SHP77 (cell line): ENCODE data around the gene KRT2.

Experiments
- DNase-seq, 2 experiments: peaks; one replicate each; lab custom pipeline; 2025; lab: John Stamatoyannopoulos, UW

Gene KRT2

GRCh38 chr12:52663420-52663819, 11.4 kb upstream of the KRT2 start:
- DNase-seq, result no peak

DNA sequence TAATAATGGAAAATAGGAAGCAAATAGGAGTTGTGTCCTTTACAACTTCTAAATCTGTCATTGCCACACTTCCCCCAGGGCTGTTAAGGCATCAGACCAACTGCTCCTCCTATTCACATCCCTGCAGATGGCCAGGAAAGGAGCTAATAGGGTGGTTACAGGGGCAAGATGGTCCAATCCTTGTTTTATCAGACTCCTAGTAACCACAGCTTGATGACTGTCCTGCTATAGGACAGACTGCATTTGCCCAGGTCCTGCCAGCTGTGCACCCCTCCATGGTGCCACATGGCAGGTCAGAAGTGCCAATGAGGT, 10.9 kb upstream of the KRT2 start:
- no peak for DNase-seq

DNA sequence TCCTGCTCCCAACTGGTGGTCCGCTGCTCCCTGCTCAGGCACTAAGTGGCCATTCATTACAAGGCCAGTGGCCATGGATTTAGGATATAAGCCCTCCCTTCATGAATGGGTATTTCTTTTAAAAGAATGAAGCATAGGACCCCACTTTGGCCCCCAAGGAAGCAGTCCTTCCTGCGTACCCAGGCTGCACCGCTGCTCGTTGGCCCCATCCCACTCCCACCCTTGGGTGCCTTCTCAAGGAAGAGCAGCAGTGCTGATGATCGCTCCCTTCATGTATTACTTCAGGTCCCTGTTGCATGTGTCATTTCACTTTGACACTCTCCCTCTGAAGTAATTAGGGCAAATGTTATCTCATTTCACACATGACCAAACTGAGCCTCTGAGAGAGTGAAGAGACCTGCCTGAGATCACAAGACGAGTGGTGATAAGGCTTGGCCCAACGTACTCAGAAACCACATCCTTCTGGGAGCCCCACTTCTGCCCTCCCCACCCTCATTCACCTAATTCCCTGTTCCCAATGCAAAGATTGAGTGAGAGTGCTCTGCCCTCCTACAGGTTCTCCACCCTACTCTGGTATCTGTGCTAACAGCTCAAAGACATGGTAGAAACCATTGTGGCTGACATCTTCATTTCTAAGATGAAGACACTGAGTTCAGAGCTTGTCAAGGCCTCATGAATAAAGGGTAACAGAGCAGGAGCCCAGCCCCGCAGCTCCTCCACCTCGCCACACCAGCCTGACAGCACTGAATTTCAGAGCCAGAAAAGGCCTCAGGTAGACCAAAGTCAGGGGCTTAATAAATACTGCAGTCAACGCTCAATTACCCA, 10.3 kb upstream of the KRT2 start:
- DNase-seq, result no peak

- no peak for DNase-seq
Measured at GRCh38 chr12:52661668-52662067, 9.7 kb upstream of the KRT2 start.

DNA sequence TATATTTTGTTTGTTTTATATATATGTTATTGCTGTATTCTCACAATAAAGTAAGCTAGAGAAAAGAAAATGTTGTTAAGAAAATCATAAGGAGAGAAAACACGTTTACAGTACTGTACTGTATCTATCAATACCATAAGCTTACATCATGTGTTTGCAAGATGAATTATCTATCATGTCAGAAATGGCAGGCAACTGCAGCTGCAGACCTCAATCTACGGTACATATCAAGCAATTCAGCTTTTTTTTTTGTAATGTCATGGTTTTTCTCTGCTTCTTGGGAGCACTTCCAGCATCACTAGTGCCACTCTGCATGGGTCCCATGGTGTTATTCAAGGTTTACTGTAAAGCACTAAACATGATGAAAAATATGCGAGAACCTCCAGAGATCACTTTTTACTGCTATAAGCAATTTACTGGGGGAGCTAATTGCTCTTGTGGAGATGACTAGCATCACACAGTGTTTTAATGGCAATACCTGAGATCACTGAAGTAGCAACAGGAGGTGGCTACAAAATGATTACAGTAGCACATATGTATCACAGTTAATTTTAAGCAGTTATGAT, 9.0 kb upstream of the KRT2 start:
- DNase-seq, result no peak

GRCh38 chr12:52659951-52660350, 7.9 kb upstream of the KRT2 start:
- DNase-seq, result no peak

GRCh38 chr12:52659395-52659794, 7.4 kb upstream of the KRT2 start:
- DNase-seq, result no peak

DNA sequence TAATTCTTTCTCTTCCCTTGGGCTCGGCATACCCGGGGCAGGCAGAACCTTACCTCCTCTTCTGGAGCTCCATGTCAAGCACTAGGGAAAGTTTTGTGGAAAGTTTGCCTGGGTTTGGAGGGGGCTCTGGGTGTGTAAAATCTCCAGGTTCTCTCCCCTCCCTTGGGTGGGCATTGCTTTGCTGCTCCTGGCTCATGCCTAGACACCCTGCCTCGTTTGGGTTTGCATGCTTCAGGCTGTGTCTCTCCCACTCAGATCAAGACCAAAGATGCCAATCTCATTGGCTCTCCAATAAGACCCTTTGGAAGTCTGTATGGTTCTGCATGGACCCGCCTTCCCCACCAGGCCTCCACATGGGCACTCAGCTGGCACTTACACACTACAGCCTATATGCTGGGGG, 6.2 kb upstream of the KRT2 start:
- DNase-seq, result no peak

- no peak for DNase-seq
Measured at GRCh38 chr12:52657250-52657902, 5.4 kb upstream of the KRT2 start.

DNA sequence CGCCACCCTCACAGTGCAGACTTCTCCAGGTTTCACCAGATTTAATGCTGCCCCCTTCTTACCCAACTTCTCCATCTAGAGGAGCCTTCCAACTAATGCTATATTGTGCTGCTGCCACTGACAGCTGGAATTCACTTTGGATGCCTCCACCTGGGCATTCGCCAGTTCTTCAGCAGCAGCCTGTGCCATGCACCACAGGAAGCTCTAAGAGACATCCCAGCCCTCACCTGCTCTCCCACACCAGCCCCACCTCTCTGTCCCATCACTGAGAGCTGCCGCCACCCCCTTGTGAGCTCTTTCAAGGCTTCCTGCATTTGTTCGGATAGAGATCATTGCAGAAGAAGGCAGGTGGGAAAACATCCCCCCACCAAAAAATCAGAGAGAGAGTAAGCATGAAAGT, 4.6 kb upstream of the KRT2 start:
- DNase-seq, result no peak

- no peak for DNase-seq
Measured at GRCh38 chr12:52655720-52656124, 3.7 kb upstream of the KRT2 start.

GRCh38 chr12:52655251-52655650, 3.2 kb upstream of the KRT2 start:
- no peak for DNase-seq

DNA sequence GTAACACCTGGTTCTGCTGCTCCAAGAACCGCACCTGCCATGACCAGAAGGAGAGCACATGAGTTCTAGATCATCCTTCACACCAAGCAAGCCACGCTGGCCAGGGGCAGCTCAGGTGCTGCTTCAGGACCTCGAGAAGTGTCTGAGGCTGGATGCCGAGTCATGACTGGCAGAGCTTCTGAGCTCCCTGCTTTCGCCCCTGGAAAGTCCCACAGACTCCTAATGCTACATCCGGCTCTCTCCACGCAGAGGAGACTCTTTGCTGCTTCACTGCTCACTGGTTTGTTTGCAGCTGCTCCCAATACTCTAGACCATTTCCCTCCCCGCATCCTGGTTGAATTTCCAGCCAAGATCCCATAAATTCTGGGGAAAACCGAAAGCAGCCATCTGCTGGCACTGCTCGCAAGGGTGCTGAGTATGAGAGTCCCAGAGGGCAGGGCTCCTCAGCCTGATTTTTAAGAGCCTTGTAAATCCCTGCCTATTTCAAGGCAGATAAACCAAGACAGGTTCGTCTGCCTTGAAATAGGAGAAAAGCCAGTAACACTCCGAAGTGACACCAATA, 1.4 kb downstream of the KRT2 start:
- no peak for DNase-seq

DNA sequence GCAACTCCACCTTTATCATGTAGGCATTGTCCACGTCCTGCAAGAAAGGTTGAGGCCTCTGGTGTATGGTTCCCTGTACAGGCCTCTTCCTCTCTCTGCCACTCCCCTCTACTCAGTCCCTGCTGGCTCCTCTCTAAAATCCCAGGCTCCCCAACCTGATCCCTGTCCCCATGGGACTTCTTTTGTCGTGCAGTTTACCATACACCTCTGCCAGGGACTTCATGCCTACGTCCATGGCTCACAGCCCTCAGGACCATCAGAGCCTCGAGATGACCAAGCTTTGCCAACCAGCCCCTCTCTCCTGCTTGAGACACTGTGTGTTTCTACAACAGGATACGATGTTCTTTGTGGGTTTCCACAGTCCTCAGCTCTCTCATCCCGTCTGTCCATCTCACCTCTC, 2.9 kb downstream of the KRT2 start:
- no peak for DNase-seq

- DNase-seq, result no peak
Measured at GRCh38 chr12:52648012-52648550, 3.9 kb downstream of the KRT2 start.

DNA sequence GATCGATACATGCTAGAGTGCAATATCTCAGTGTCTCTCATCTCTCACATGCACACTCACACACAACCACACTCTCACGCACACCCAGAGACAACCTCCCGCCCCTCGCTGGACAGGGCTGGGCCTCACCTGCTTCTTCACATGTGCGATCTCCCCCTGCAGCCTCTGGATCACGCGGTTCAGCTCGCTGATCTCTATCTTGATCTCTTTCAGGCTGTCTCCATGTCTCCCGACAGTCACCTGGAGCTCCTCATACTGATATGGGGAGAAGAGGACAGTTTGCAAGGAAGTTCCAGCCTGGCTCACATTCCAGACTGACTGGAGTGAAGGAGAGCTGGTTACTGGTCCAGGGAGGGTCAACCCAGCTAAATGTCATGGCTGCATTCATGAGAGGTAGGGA, 4.4 kb downstream of the KRT2 start:
- DNase-seq, result no peak

GRCh38 chr12:52646613-52647012, 5.4 kb downstream of the KRT2 start:
- DNase-seq, result no peak

DNA sequence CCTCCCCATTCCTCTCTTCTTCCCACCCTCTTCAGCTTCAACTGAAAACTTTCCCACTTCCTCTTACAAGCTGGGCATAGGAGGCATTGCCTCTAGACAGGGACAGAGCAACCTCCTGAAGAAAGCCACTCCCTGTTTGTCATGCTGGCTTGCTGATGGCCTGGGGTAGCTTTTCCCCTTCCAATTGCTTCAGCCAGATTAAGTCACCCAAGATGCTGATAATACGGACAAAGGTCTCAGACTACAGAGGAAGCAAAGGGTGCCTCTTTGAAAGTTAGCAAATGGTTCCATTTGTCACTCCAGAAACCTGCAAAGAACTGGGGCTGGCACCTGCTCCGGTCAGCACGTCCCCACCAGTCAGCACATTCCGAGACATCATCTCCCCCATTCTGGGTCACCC, 6.0 kb downstream of the KRT2 start:
- no peak for DNase-seq

GRCh38 chr12:52645120-52645761, 6.8 kb downstream of the KRT2 start:
- no peak for DNase-seq

- DNase-seq, result no peak
Measured at GRCh38 chr12:52644078-52644415, 8.0 kb downstream of the KRT2 start.

DNA sequence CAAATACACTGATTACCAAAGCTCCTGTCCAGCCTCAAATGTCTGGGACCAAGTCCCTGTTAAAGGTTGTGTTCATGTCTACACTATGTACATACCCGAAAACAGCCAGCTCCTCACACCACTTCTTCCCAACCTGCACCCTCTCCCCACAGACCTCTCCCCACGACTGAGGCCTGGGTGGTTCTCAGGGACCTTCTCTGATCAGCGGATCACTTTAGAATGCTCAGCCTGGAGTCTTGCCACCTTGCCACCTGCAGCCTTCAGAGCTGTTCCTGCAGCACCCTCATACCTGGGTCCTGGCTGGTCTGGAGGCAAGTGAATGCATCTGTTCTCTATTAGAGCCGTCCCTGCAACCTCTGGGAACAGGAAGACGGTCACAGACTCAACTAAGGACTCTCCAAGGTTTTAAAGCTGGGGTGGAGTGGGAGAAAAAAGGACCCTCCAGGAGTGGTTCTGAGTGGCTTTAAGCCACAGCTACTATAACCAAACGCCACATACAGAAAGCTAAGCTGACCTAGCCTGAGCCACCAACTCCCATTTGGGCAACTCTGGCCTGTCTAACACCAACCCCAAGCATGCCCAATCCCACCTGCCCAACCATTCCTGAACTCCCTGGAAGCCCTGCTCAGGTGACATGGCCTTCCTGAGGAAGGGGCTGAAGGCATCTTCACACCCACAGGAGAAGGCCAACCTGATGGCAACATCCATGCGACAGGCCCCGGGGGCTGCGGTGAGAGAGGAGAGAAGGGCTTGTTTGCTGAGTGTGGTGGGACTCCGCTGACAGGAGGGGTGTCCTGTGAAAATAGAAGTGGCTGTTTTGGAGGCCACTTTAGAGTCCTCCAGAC, 8.6 kb downstream of the KRT2 start:
- no peak for DNase-seq

DNA sequence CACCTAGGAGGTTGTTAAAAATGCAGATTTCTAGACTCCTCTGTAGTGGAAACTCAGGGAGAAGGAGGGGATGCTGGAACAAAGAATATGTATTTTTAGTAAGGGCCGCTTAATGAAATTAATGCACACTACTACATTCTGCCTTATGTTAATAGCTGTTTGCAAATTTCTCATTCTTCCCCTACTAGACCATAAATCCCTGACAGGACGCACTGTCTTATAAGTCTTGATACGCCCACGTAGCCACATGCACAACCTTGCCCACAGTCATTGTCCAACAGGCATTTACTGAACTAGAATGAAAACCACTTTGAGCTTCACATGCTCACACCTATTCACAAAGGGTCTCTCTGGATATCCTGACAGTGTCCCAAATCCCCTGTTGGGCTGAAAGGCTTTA, 10.5 kb downstream of the KRT2 start:
- DNase-seq, result no peak
